GM18520 (cell line): Measurements from ENCODE around the gene MAPK7.

Experiments
- ATAC-seq: cut with Tn5 transposase; IDR thresholded peaks from one replicate; pipeline ENCODE4 v1.9.1; 2021; ENCODE audit not compliant: unreplicated experiment

MAPK7 gene

GRCh38 chr17:19392303-19392702 lies 14.0 kb downstream of the MAPK7 start:
- no peak for ATAC-seq

GRCh38 chr17:19397556-19398041 lies 19.3 kb downstream of the MAPK7 start:
- ATAC-seq: no peak

GRCh38 chr17:19398301-19399181 lies 20.2 kb downstream of the MAPK7 start:
- no peak for ATAC-seq

- ATAC-seq: no peak
Measured at GRCh38 chr17:19399750-19400450, 21.6 kb downstream of the MAPK7 start.

- no peak for ATAC-seq
Measured at GRCh38 chr17:19401321-19402010, 23.2 kb downstream of the MAPK7 start.

- no peak for ATAC-seq
Measured at GRCh38 chr17:19402171-19402570, 23.9 kb downstream of the MAPK7 start.

GRCh38 chr17:19403021-19403420 lies 24.7 kb downstream of the MAPK7 start:
- ATAC-seq: no peak

GRCh38 chr17:19404264-19404663 lies 26.0 kb downstream of the MAPK7 start:
- no peak for ATAC-seq

GRCh38 chr17:19405114-19405513 lies 26.8 kb downstream of the MAPK7 start:
- ATAC-seq: no peak

- ATAC-seq: no peak
Measured at GRCh38 chr17:19407601-19408345, 29.5 kb downstream of the MAPK7 start.

GRCh38 chr17:19408346-19408710 lies 30.0 kb downstream of the MAPK7 start:
- no peak for ATAC-seq

- no peak for ATAC-seq
Measured at GRCh38 chr17:19409066-19409465, 30.8 kb downstream of the MAPK7 start.

- no peak for ATAC-seq
Measured at GRCh38 chr17:19409509-19409908, 31.2 kb downstream of the MAPK7 start.

GRCh38 chr17:19410091-19410490 lies 31.8 kb downstream of the MAPK7 start:
- no peak for ATAC-seq

- ATAC-seq: no peak
Measured at GRCh38 chr17:19410875-19411620, 32.8 kb downstream of the MAPK7 start, which contains the start of gene RNF112. Gene RNF112, plus strand, starts transcription at chr17:19411232. Its CDS starts 177 bp downstream, at chr17:19411409.

GRCh38 chr17:19411631-19412030 lies 33.3 kb downstream of the MAPK7 start:
- ATAC-seq: no peak

GRCh38 chr17:19412510-19412909 lies 34.2 kb downstream of the MAPK7 start:
- ATAC-seq: no peak

GRCh38 chr17:19412984-19413383 lies 34.7 kb downstream of the MAPK7 start:
- no peak for ATAC-seq

GRCh38 chr17:19413761-19414160 lies 35.5 kb downstream of the MAPK7 start:
- no peak for ATAC-seq
